Measurements from ENCODE around the gene ACKR3.

GRCh38 chr2:236523249-236523648 lies 46.4 kb upstream of the ACKR3 start:
- TF ChIP-seq POLR2AphosphoS5 (IDR thresholded peaks at IDR 0.05; ENCODE audit: low read length) (no peak), MAX (IDR thresholded peaks at IDR 0.05; ENCODE audit: low read depth, low read length) (no peak), ZZZ3 (IDR thresholded peaks at IDR 0.05; ENCODE audit: control insufficient read depth, insufficient read length, low read depth) (no peak), MTA2 (IDR thresholded peaks at IDR 0.05; ENCODE audit: low read depth) (no peak), ZBTB33 (IDR thresholded peaks at IDR 0.05) (no peak), CTCF (IDR thresholded peaks at IDR 0.05 in 2 of 3, conservative IDR thresholded peaks at IDR 0.05 in 1 of 3; ENCODE audit: control insufficient read depth in 2 of 3, extremely low read depth in 1 of 3, insufficient read depth in 1 of 3, low read depth in 3 of 3, low read length in 3 of 3) (no peak), POLR2A (IDR thresholded peaks at IDR 0.05; ENCODE audit: low read depth, low read length) (no peak), TARDBP (IDR thresholded peaks at IDR 0.05; ENCODE audit: borderline replicate concordance) (no peak), TAF1 (IDR thresholded peaks at IDR 0.05; ENCODE audit: borderline replicate concordance, low read depth, low read length) (no peak)
